K562 (cell line): ENCODE measurements around the gene APOC1. TPM values are rescaled to one million over a fixed set of nuclear protein-coding genes. Genes with fewer than 3 reads are reported as not detected.

ENCODE experiments used
- BRD4 ChIP-seq: fragments of 200-600 bp; sonication (generic); IDR thresholded peaks from 2 replicates; pipeline ENCODE4 v1.6.1; 2017; ENCODE audit warnings: inconsistent platforms
- MIER1 ChIP-seq: fragments of 450-650 bp; IDR thresholded peaks from 2 replicates; pipeline ENCODE4 v1.6.1; 2016; ENCODE audit warnings: antibody characterized with exemption, mild to moderate bottlenecking, low read depth
- NFIC ChIP-seq: fragments of 450-650 bp; IDR thresholded peaks from 2 replicates; pipeline ENCODE4 v1.6.1; 2017; ENCODE audit warnings: mild to moderate bottlenecking, inconsistent platforms
- RBM39 ChIP-seq: fragments of 200-400 bp; formaldehyde crosslinking; optimal IDR thresholded peaks from 2 replicates; pipeline ENCODE3; 2018; ENCODE audit warnings: low read depth, low read length
- THRAP3 ChIP-seq: fragments of 450-650 bp; IDR thresholded peaks from 2 replicates; pipeline ENCODE4 v1.6.1; 2016; ENCODE audit warnings: mild to moderate bottlenecking, inconsistent platforms, borderline replicate concordance
- YBX1 ChIP-seq: fragments of 450-650 bp; IDR thresholded peaks from 2 replicates; pipeline ENCODE4 v1.7.1; 2016; ENCODE audit warnings: mild to moderate bottlenecking
- ZBTB40 ChIP-seq, 2 experiments: fragments of 450-650 bp in 1 of 2; sonication (generic) in 1 of 2; formaldehyde crosslinking in 1 of 2; IDR thresholded peaks; 2 replicates each; pipeline versions ENCODE4 v1.7.1 to v1.9.0; 2016 to 2022; ENCODE audit warnings: inconsistent platforms in 1 of 2, mild to moderate bottlenecking in 1 of 2, missing genetic modification reagents in 1 of 2
- ZEB2 ChIP-seq: fragments of 450-650 bp; IDR thresholded peaks from 2 replicates; pipeline ENCODE4 v1.6.1; 2016
- ZFP30 ChIP-seq: fragments of 250-450 bp; sonication (Bioruptor Pico); IDR thresholded peaks from 2 replicates; pipeline ENCODE4 v1.8.0; 2022; ENCODE audit warnings: moderate library complexity, mild to moderate bottlenecking, inconsistent platforms, borderline replicate concordance
- ZFPM2 ChIP-seq: fragments of 250-450 bp; sonication (Bioruptor Pico); IDR thresholded peaks from 2 replicates; pipeline ENCODE4 v1.5.1; 2022; ENCODE audit warnings: mild to moderate bottlenecking
- ZNF124 ChIP-seq: sonication (generic); formaldehyde crosslinking; IDR thresholded peaks from 2 replicates; pipeline ENCODE4 v1.8.1; 2022; ENCODE audit warnings: missing genetic modification reagents
- ZNF263 ChIP-seq: sonication (generic); formaldehyde crosslinking; IDR thresholded peaks from 2 replicates; pipeline ENCODE4 v1.8.0; 2022; ENCODE audit warnings: mild to moderate bottlenecking, missing genetic modification reagents, borderline replicate concordance
- ZNF586 ChIP-seq: fragments of 450-650 bp; formaldehyde crosslinking; conservative IDR thresholded peaks from 2 replicates; pipeline ENCODE4 v1.4.0; 2020; ENCODE audit warnings: mild to moderate bottlenecking, moderate library complexity
- polyA plus RNA-seq, 8 experiments: library from polyadenylated mRNA; depleted of rRNA in 4 of 8; stranded (reverse) in 5 of 8; unstranded in 3 of 8; fragments of >200 nt; fragmentation: Nextera tagmentation in 2 of 8; fragmentation: Illumina TruSeq in 1 of 8; extraction: Ambion mirVana in 2 of 8; extraction: Trizol in 1 of 8; gene quantifications; 2 replicates each; pipeline versions ENCODE4 v1.2.1 to v1.2.3, GENCODE V29; 2011 to 2014; ENCODE audit warnings: inconsistent platforms in 1 of 8, missing spikeins in 1 of 8
- total RNA-seq, 7 experiments: library from RNA; depleted of rRNA in 6 of 7; stranded (reverse); fragments of >200 nt in 6 of 7; fragmentation: Illumina TruSeq in 2 of 7; extraction: Trizol in 2 of 7; gene quantifications; 2 replicates each; pipeline versions ENCODE4 v1.2.1 to v1.2.3, GENCODE V29; 2011 to 2021; ENCODE audit warnings: low replicate concordance in 1 of 7

APOC1 gene
- total and polyA plus RNA-seq, 9 of the 15 experiments (the other 6 are each of a cell fraction or from before 2014, with no cell fraction given): 115 to 408 (median 220) TPM

- TF ChIP-seq ZBTB40 (IDR thresholded peaks at IDR 0.05) (no peak), ZBTB40 (CRISPR knock-in tag; IDR thresholded peaks at IDR 0.05) (no peak), ZNF263 (no peak), BRD4 (peak; percentile 25; the same call in 1 of the 2 replicates), ZFP30 (CRISPR knock-in tag) (no peak), NFIC (no peak), RBM39 (no peak), THRAP3 (no peak), ZNF124 (no peak), ZEB2 (no peak), MIER1 (no peak), ZFPM2 (CRISPR knock-in tag) (0 out of 2 replicates have a peak, but pooled peaks have one; percentile 70), YBX1 (no peak), ZNF586 (CRISPR knock-in tag) (no peak)
Measured at GRCh38 chr19:44891016-44891882, 23.2 kb upstream of the APOC1 start, which contains the start of gene TOMM40 (continued).
